Retinal pigment epithelial cell (primary cell): Measurements from ENCODE around the gene ADAM29.
"Not testable (repeated sequence)": the region's sequence is repeated elsewhere in the genome, so short reads cannot be mapped to it uniquely, and the experiment has no call there.

ENCODE experiments used
- DNase-seq: peaks from one replicate; pipeline ENCODE4 v3.0.0-alpha.2; 2010; ENCODE audit warnings: low read depth
- H3K4me3 ChIP-seq: 2 replicates; pipeline ENCODE4 v1.5.1; 2011; ENCODE audit warnings: mild to moderate bottlenecking, low read length, control low read depth, moderate library complexity
- TF ChIP-seq, protein P1 (sequence below): conservative IDR thresholded peaks from 2 replicates; pipeline ENCODE4 v1.5.1; 2011; ENCODE audit warnings: low read depth, low read length, control low read depth, inconsistent platforms

ADAM29 gene

DNA sequence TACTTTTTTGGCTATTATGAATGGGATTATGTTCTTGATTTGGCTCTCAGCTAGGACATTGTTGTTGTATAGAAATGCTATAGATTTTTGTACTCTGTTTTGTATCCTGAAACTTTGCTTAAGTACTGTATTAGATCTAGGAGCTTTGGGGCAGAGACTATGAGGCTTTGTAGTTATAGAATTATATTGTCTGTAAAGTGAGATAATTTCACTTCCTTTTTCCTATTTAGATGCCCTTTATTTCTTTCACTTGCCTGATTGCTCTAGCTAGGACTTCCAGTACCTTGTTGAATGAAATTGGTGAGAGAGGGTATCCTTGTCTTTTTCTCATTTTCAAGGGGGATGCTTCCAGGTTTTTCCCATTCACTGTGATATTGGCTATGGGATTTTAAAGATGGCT, 28.1 kb downstream of the ADAM29 start:
- DNase-seq = no peak

DNA sequence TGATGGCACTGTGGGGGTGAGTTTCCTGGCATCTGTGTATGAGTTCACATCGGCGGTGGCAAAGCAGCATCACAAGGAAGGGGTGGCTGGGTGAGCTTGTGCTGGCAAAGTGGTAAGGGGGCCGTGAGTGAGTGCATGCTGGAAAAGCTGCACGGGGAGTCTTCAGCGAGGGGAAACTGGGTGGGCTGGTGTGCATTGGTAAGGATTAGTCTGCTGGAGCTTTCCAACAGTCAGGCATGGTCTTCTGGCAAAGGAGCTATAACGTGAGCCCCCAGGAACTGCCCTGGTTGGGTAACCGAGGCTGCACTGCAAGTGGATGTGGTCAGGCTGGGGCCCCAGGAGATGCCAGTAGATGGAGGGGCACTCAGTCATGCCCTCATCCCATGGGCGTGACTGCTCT, 30.7 kb downstream of the ADAM29 start:
- no peak for DNase-seq
- no peak overlapping the region for H3K4me3 ChIP-seq
- TF ChIP-seq, protein P1, sequence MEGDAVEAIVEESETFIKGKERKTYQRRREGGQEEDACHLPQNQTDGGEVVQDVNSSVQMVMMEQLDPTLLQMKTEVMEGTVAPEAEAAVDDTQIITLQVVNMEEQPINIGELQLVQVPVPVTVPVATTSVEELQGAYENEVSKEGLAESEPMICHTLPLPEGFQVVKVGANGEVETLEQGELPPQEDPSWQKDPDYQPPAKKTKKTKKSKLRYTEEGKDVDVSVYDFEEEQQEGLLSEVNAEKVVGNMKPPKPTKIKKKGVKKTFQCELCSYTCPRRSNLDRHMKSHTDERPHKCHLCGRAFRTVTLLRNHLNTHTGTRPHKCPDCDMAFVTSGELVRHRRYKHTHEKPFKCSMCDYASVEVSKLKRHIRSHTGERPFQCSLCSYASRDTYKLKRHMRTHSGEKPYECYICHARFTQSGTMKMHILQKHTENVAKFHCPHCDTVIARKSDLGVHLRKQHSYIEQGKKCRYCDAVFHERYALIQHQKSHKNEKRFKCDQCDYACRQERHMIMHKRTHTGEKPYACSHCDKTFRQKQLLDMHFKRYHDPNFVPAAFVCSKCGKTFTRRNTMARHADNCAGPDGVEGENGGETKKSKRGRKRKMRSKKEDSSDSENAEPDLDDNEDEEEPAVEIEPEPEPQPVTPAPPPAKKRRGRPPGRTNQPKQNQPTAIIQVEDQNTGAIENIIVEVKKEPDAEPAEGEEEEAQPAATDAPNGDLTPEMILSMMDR = no peak

More for the DNA sequence above, 28.1 kb downstream of the ADAM29 start:
- H3K4me3 ChIP-seq = no peak overlapping the region
- TF ChIP-seq, protein P1 = no peak

DNA sequence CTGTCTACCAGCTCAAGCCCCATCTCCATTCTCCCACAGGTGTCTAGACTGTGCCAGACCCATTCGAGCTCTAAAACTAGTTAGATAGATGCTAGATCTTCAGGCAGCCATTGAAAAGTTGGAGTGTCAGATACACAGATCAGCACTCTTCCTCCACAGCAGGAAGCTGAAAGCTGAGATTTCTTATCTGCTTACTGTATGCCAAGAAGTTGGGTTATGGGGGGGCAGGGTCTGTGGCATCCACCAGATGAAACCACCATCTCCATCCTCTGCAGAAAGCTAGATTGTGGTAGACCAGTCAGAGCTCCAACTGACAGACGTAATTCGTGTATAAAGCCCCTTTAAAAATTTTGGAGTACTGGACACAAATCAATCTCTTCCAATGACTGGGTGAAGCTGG, 54.8 kb downstream of the ADAM29 start:
- TF ChIP-seq, protein P1 = no peak
- no peak overlapping the region for H3K4me3 ChIP-seq
- no peak for DNase-seq

DNA sequence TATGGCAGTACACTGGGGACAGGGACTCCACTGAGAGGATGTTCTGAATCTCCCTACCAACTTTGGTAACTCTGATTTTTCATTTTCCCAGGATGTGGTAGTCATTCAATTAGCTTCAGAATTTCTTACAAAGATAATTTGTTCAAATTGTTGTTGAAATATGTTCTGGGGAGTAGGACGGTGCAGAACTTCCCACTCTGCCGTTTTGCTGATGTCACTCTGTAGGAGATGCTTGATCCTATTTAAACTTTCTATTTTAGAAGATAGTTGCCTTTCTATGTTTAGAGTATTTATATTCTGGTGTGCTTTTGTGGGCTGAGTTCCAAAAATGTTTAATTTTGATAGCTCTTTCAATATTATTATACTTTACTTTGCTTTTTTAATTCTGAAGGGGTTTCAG, 55.2 kb downstream of the ADAM29 start:
- TF ChIP-seq, protein P1 = no peak
- H3K4me3 ChIP-seq = no peak overlapping the region
- no peak for DNase-seq

DNA sequence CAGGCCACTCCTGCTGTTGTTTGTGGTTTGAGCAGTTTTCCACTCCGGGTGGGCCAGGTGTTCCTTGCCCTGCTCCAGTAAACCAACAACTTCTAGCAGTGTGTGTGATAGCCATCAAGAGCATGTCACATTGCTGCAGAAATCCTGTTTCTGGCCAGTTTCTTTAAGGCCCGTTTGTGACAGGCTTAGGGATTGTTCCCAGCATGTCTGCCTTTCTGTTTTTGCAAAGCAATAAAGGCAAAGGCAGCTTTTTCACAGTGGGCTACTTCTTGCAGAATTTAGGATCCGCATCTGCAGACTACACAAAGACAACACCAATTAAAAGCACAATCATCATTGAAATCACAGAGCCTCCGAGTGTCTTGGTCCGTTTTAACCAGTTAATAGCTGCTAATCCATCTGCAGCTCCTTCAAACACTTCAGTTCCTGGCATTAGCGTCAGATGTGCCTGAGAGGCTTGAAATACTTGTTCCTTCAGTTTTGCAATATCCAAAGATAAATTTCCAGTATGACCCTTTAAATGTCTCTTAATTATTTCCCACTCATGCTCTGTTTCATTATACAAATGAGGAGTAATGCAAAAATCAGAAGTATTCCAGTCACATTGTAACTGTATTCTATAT, 65.1 kb downstream of the ADAM29 start:
- DNase-seq = no peak
- TF ChIP-seq, protein P1 = no peak
- H3K4me3 ChIP-seq = no peak overlapping the region

DNA sequence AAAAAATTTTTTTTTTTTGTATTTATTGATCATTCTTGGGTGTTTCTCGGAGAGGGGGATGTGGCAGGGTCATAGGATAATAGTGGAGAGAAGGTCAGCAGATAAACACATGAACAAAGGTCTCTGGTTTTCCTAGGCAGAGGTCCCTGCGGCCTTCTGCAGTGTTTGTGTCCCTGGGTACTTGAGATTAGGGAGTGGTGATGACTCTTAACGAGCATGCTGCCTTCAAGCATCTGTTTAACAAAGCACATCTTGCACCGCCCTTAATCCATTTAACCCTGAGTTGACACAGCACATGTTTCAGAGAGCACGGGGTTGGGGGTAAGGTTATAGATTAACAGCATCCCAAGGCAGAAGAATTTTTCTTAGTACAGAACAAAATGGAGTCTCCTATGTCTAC, 65.7 kb downstream of the ADAM29 start:
- H3K4me3 ChIP-seq, DNase-seq: not testable (repeated sequence)

DNA sequence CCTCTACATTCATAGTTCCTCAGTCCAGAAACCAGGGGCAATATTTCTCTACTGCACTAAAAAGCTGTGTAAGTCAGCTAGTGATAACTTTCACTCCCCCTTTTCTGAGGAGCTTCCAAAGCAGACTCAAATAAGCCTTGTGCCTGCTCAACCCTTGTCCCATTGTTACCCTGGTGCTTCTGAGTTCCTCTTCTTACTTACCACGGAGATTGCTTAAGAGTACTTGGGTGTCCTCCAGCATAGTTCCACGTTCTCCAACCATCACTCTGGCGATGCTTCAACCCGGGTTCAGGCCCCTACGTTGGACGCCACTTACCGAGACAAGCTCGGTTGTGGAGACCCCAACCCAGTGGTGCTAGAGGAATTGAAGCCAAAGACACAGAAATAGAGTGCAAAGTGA, 71.6 kb downstream of the ADAM29 start:
- no peak overlapping the region for H3K4me3 ChIP-seq
- no peak for DNase-seq
- TF ChIP-seq, protein P1 = no peak

DNA sequence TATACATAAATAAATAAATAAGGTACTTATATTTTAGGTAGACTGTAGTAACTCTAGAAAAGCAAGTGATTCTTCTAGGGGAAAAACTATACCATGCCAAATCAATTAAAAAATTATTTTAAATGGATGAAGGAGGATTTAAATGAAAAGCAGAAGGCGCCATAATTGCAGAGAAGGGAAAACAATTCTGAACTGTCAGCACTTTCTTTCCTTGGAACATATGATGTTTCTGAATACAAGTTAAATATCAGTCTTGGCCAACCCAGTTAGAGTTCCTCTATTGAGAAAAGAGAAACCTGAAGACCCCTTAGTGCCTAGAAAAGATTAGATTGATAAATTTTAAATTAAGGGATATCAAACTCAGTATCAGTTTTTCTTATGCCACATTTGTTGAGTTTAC, 75.8 kb downstream of the ADAM29 start:
- no peak for DNase-seq
- H3K4me3 ChIP-seq = no peak overlapping the region
- TF ChIP-seq, protein P1 = no peak
